Peyer's patch (tissue), 4 donors: ENCODE measurements around the gene JMJD4. TPM values are rescaled to one million over a fixed set of nuclear protein-coding genes. Genes with fewer than 3 reads are reported as not detected.

ENCODE experiments used
- DNase-seq, 3 donors: peaks; one replicate each; pipeline ENCODE4 v3.0.0-alpha.2; 2017 to 2019
- H3K27ac ChIP-seq, 4 donors: fragments of 200-600 bp; sonication (generic); one replicate each; pipeline ENCODE4 v1.5.1; 2016 to 2019
- H3K27me3 ChIP-seq, 2 donors: fragments of 200-600 bp; sonication (generic); one replicate each; pipeline ENCODE4 v1.5.1; 2019
- H3K36me3 ChIP-seq, 3 donors: fragments of 200-600 bp; sonication (generic); one replicate each; pipeline ENCODE4 v1.5.1; 2016 to 2019
- H3K4me1 ChIP-seq, 4 donors: fragments of 200-600 bp; sonication (generic); one replicate each; pipeline ENCODE4 v1.5.1; 2016 to 2019
- H3K4me3 ChIP-seq, 4 donors: fragments of 200-600 bp; sonication (generic); 1 replicate in 3 of 4; 2 replicates in 1 of 4; pipeline ENCODE4 v1.5.1; 2016 to 2019; ENCODE audit warnings: mild to moderate bottlenecking in 1 of 4
- H3K9me3 ChIP-seq, 4 donors: fragments of 200-600 bp; sonication (generic); one replicate each; pipeline ENCODE4 v1.5.1; 2016 to 2019; ENCODE audit warnings: mild to moderate bottlenecking in 1 of 4
- CTCF ChIP-seq, 6 experiments: fragments of 450-650 bp in 4 of 6; fragments of 200-600 bp in 2 of 6; sonication (generic) in 1 of 6; IDR thresholded peaks; one replicate each; pipeline ENCODE4 v1.5.1; 2017 to 2019; ENCODE audit warnings: antibody characterized with exemption in 6 of 6, mild to moderate bottlenecking in 3 of 6, moderate library complexity in 1 of 6
- POLR2A ChIP-seq, 2 donors: fragments of 450-650 bp; IDR thresholded peaks; one replicate each; pipeline ENCODE4 v1.5.1; 2017; ENCODE audit warnings: antibody characterized with exemption in 2 of 2, mild to moderate bottlenecking in 2 of 2, moderate library complexity in 2 of 2
- total RNA-seq, 4 donors: library from RNA; depleted of rRNA; stranded (reverse); fragments of >200 nt; gene quantifications; one replicate each; pipeline ENCODE4 v1.1.0, GENCODE V29; 2016

The JMJD4 gene
- total RNA-seq, 4 donors from 2014 or later, result 14.9 to 28.4 (median 20.7) TPM

DNA sequence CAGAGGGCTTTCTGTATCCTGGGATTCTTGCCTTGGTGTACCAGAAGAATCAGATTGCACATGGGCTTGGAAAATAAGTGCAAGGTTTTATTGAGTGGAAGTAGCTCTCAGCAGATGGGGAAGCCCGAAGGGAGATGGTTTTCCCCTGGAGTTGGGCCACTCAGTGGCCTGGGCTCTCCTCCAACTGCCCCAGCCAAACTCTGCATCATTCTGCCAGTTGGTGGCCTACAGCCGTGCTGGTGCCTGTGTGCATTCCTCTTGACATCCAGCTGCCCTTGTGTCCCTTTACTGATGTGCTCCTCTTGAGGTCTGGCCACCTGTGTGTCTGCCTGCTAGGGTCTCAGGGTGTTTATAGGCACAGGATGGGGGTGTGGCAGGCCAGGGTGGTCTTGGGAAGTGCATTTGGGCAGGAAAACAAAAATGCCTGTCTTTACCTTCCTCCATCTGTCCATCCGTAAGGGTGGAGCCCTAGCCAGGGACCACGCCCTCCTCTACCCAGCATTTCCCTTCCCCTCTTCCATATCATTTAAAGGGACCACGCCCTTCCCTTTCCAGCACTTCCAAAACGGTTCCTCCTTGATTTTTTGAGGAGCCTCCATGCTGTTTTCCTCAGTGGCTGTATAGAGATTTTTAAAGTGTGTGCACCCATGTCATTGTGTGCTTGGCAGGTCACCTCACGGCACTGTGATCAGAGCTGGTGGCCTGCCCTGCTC is 19.1 kb upstream of the JMJD4 start:
- no peak for DNase-seq
- peak overlapping the region in 3 of 4 donors; percentile 2 to 42 (median 9) for H3K27ac ChIP-seq

DNA sequence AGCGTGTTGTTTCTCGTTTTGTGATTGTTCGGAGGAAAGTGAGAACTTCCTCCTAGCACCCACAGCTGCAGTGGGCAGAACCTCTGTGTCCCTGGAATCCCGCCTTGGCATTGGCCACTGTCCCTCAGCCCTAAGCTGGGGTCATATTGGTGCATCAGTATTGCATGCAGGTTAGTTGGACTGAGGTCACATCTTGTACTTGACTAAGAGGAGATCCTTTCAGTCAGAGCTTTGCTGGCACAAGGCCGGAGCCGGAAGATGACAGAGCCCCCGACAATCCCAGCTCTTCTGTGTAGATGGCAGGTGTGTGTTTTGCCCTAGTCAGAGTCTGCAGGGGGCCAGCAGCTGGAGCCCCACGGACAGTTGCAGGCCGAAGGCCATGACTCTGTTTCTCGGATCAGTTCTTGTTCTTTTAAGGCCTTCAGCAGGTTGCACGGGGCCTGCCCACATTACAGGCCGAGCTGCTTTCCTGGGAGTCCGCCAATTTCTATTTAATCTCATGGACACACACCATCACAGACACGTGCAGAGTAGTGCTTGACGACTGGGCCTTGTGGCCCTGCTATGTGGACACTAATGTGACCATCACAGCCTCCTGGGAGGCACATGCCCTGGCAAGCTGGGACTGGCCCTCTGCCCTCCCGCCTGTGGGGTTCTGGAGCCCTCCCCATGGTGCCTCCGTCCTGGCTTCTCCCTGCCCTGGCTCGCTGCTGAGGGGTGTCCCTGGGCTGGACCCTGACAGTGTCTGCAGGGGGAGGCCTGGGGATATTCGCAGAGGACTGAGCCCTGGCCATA is 15.0 kb upstream of the JMJD4 start:
- H3K9me3 ChIP-seq, result no peaks in the 10 kb centered on the region

More for the DNA sequence above, 19.1 kb upstream of the JMJD4 start:
- Histone ChIP-seq H3K4me3 (no peak overlapping the region), H3K36me3 (peaks cover 0 to 17% (median 0%) of the 10 kb centered on the region in 3 donors), H3K4me1 (peaks cover 0 to 10% (median 0%) of the 10 kb centered on the region in 4 donors), H3K9me3 (no peaks in the 10 kb centered on the region), H3K27me3 (no peaks in the 10 kb centered on the region)
- TF ChIP-seq POLR2A (IDR thresholded peaks at IDR 0.05), result no peak
- TF ChIP-seq CTCF (IDR thresholded peaks at IDR 0.05), result no peak

GRCh38 chr1:227749225-227749624 is 14.1 kb upstream of the JMJD4 start:
- no peaks in the 10 kb centered on the region for H3K27me3 ChIP-seq
- H3K4me1 ChIP-seq, result peaks cover 0 to 23% (median 0%) of the 10 kb centered on the region in 4 donors
- DNase-seq, result peak in 1 of 3 donors; percentile 25
- H3K27ac ChIP-seq, result peak overlapping the region in 3 of 4 donors; percentile 17 to 65 (median 42)
- no peak for TF ChIP-seq POLR2A (IDR thresholded peaks at IDR 0.05)
- no peak for TF ChIP-seq CTCF (IDR thresholded peaks at IDR 0.05)
- no peaks in the 10 kb centered on the region for H3K9me3 ChIP-seq
- H3K4me3 ChIP-seq, result no peak overlapping the region
- peaks cover 0 to 19% (median 0%) of the 10 kb centered on the region in 3 donors for H3K36me3 ChIP-seq

More for the DNA sequence above, 15.0 kb upstream of the JMJD4 start:
- Histone ChIP-seq H3K27ac (peak overlapping the region in 1 of 4 donors; percentile 65), H3K4me1 (peaks cover 0 to 24% (median 0%) of the 10 kb centered on the region in 4 donors), H3K4me3 (no peak overlapping the region), H3K27me3 (no peaks in the 10 kb centered on the region), H3K36me3 (peaks cover 0 to 19% (median 0%) of the 10 kb centered on the region in 3 donors)
- peak in 1 of 3 donors; percentile 21 for DNase-seq
- TF ChIP-seq POLR2A (IDR thresholded peaks at IDR 0.05) (no peak), CTCF (IDR thresholded peaks at IDR 0.05) (no peak)

GRCh38 chr1:227748496-227749182 is 13.5 kb upstream of the JMJD4 start:
- no peaks in the 10 kb centered on the region for H3K9me3 ChIP-seq
- no peaks in the 10 kb centered on the region for H3K27me3 ChIP-seq
- no peak for TF ChIP-seq POLR2A (IDR thresholded peaks at IDR 0.05)
- no peak for TF ChIP-seq CTCF (IDR thresholded peaks at IDR 0.05)
- peak in 1 of 3 donors; percentile 15 for DNase-seq
- H3K4me3 ChIP-seq, result no peak overlapping the region
- H3K27ac ChIP-seq, result peak overlapping the region; percentile 40 to 79 (median 56)
- H3K4me1 ChIP-seq, result peaks cover 0 to 18% (median 0%) of the 10 kb centered on the region in 4 donors
- H3K36me3 ChIP-seq, result peaks cover 0 to 19% (median 0%) of the 10 kb centered on the region in 3 donors

GRCh38 chr1:227747948-227748495 is 12.9 kb upstream of the JMJD4 start:
- Histone ChIP-seq H3K4me1 (peaks cover 0 to 14% (median 0%) of the 10 kb centered on the region in 4 donors), H3K36me3 (peaks cover 0 to 19% (median 0%) of the 10 kb centered on the region in 3 donors), H3K9me3 (no peaks in the 10 kb centered on the region), H3K4me3 (no peak overlapping the region), H3K27me3 (no peaks in the 10 kb centered on the region), H3K27ac (peak overlapping the region; percentile 40 to 79 (median 56))
- no peak for DNase-seq
- TF ChIP-seq POLR2A (IDR thresholded peaks at IDR 0.05) (no peak), CTCF (IDR thresholded peaks at IDR 0.05) (no peak)
